Psoas muscle (tissue), 8 donors: ENCODE results near the gene HACL1. TPM values are rescaled to one million over a fixed set of nuclear protein-coding genes. Genes with fewer than 3 reads are reported as not detected.

ENCODE experiments used
- ATAC-seq, 4 donors: fragments of 200-7000 bp; cut with Tn5 transposase; one replicate each; pipeline ENCODE4 v1.9.1; 2020; ENCODE audit warnings: moderate library complexity in 3 of 4, mild to moderate bottlenecking in 2 of 4
- DNase-seq, 2 donors: peaks; one replicate each; pipeline ENCODE4 v3.0.0-alpha.2; 2020
- H3K27ac ChIP-seq: fragments of 200-600 bp; one replicate; pipeline ENCODE4 v1.8.0; 2022
- H3K27me3 ChIP-seq, 3 donors: fragments of 200-600 bp in 1 of 3; one replicate each; pipeline versions ENCODE4 v1.6.1 to v1.8.0; 2013 to 2022; ENCODE audit warnings: low read length in 2 of 3, mild to moderate bottlenecking in 2 of 3, moderate library complexity in 1 of 3; ENCODE audit not compliant: insufficient read depth in 3 of 3
- H3K36me3 ChIP-seq, 2 donors: fragments of 200-600 bp in 1 of 2; one replicate each; pipeline versions ENCODE4 v1.6.1 to v1.8.0; 2013 to 2022; ENCODE audit warnings: low read depth in 1 of 2, mild to moderate bottlenecking in 1 of 2, moderate library complexity in 1 of 2; ENCODE audit not compliant: insufficient read depth in 1 of 2
- H3K4me1 ChIP-seq: fragments of 200-600 bp; one replicate; pipeline ENCODE4 v1.8.0; 2022
- H3K4me3 ChIP-seq: fragments of 200-600 bp; one replicate; pipeline ENCODE4 v1.8.0; 2022; ENCODE audit warnings: mild to moderate bottlenecking
- H3K9me3 ChIP-seq: fragments of 200-600 bp; one replicate; pipeline ENCODE4 v1.8.0; 2022
- CTCF ChIP-seq: fragments of 200-600 bp; IDR thresholded peaks from one replicate; pipeline ENCODE4 v1.8.0; 2022; ENCODE audit warnings: antibody characterized with exemption
- WGBS, 3 donors: extraction: QIAGEN DNeasy Blood & Tissue Kit; methylation state at CpG; one replicate each; pipeline versions ENCODE4 v1.1.6 to v1.1.7; 2013; 5-methylcytosine and 5-hydroxymethylcytosine counted together
- intact Hi-C, 2 donors: fragments of 100-400 bp; cut with DNase I; formaldehyde crosslinking; loops; one replicate each; pipeline versions ENCODE4 v1.11.0 to v1.14.2; 2022
- polyA plus RNA-seq, 3 donors: library from polyadenylated mRNA; stranded (reverse); fragments of 200-250 nt; gene quantifications; one replicate each; pipeline ENCODE4 v1.2.3, GENCODE V29; 2013
- total RNA-seq, 4 donors: library from RNA; stranded (reverse); fragmentation: NEBNext Ultra II Directional in 2 of 4; extraction: Animal tissue kit (Norgen Biotek cat#: 25700) in 2 of 4; gene quantifications; one replicate each; pipeline versions ENCODE4 v1.2.1 to v1.2.4, GENCODE V29; 2021 to 2023
- donor health status: healthy with polysubstance abuse.
- donor health status: DM: no; HTN: no; CAD: no; lungs with moderate emphysema.
- donor health status: Bipolar disorder and iron deficiency.
- donor health status: healthy.
- donor health status: DM: yes; HTN: yes; CAD: no.
- donor health status: DM: no; HTN: no; CAD: no.
- donor health status: DM: no; HTN: no; CAD: no.
- donor health status: DM: yes; HTN: yes; CAD: no.

Gene HACL1
- total and polyA plus RNA-seq, 7 donors, result 8.2 to 20.2 (median 17.5) TPM

DNA sequence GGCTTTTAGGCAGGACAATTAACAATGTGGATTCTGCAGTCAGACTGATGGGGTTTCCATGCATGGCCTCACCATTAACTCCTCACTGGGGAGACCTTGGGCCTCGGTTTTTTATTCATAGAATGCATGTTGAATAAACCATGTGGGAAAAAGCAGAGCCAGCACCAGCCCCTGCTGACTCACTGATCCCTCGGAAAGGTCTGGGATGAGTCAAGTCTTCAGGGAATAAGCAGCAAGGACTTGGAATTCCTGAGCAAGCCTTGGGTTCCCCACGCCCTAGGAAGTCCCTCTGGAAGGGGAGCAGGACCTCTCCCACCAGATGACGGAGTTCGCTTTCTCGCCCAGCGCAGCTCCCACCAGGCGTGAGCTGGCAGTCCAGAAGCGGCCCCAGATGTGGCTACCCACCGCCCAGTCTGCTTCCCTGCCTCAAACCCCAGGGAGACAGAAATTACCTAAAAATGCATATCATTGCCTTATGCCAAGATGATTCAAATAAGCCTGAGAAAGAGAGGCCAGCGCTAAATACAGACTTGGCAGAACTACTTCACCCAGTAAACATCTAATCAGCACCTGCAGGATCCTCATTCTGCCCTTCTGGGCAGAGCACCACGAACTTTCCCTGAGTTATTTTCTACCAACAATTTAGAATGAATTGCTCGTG lies 45.6 kb upstream of the HACL1 start:
- 12 to 30% (median 26%) methylated on average over 13 of the region's 13 CpGs for WGBS, 3 donors
- ATAC-seq (peak; percentile 62 to 77 (median 74)), DNase-seq (peak; percentile 67 to 81)
- peak overlapping the region; percentile 93 for H3K27ac ChIP-seq
- no peak for TF ChIP-seq CTCF
- H3K4me1 ChIP-seq, result peaks cover 32% of the 10 kb centered on the region
- no peaks in the 10 kb centered on the region for H3K27me3 ChIP-seq
- H3K36me3 ChIP-seq, result peaks cover 0 to 4% of the 10 kb centered on the region in 2 donors
- H3K9me3 ChIP-seq, result no peaks in the 10 kb centered on the region
- intact Hi-C loops, result no loop called here
- peak overlapping the region; percentile 30 for H3K4me3 ChIP-seq

GRCh38 chr3:15645740-15646501 lies 44.6 kb upstream of the HACL1 start:
- H3K4me1 ChIP-seq, result peaks cover 37% of the 10 kb centered on the region
- TF ChIP-seq CTCF, result no peak
- intact Hi-C loops, result no loop called here

GRCh38 chr3:15645246-15645645 lies 43.9 kb upstream of the HACL1 start:
- no peak for DNase-seq
- 90 to 93% (median 92%) methylated on average over 6 of the region's 6 CpGs for WGBS, 3 donors
- ATAC-seq, result no peak
- intact Hi-C loops, result no loop called here
- H3K4me1 ChIP-seq, result peaks cover 41% of the 10 kb centered on the region
- H3K27me3 ChIP-seq, result no peaks in the 10 kb centered on the region
- H3K27ac ChIP-seq, result peak overlapping the region; percentile 93
- peaks cover 0 to 4% of the 10 kb centered on the region in 2 donors for H3K36me3 ChIP-seq
- H3K4me3 ChIP-seq, result peak overlapping the region; percentile 21
- TF ChIP-seq CTCF, result no peak
- no peaks in the 10 kb centered on the region for H3K9me3 ChIP-seq

More at GRCh38 chr3:15645740-15646501, 44.6 kb upstream of the HACL1 start:
- Histone ChIP-seq H3K27ac (peak overlapping the region; percentile 93), H3K9me3 (no peaks in the 10 kb centered on the region), H3K36me3 (peaks cover 0 to 4% of the 10 kb centered on the region in 2 donors), H3K4me3 (peak overlapping the region; percentile 21), H3K27me3 (no peaks in the 10 kb centered on the region)
- ATAC-seq (peak; percentile 83 to 90 (median 86)), DNase-seq (peak; percentile 82 to 90)
- WGBS, 3 donors, result 30 to 37% (median 32%) methylated on average over 18 of the region's 18 CpGs

GRCh38 chr3:15638891-15639262 lies 37.5 kb upstream of the HACL1 start:
- intact Hi-C loops, result no loop called here
- H3K27me3 ChIP-seq, result no peaks in the 10 kb centered on the region

More at GRCh38 chr3:15638891-15639262, 37.5 kb upstream of the HACL1 start:
- no peak overlapping the region for H3K4me3 ChIP-seq
- peaks cover 63% of the 10 kb centered on the region for H3K4me1 ChIP-seq
- peak overlapping the region; percentile 95 for H3K27ac ChIP-seq
- no peak for TF ChIP-seq CTCF
- ATAC-seq (no peak), DNase-seq (no peak)
- no peaks in the 10 kb centered on the region for H3K9me3 ChIP-seq
- 77 to 93% (median 90%) methylated on average over 1 of the region's 1 CpG for WGBS, 3 donors
- H3K36me3 ChIP-seq, result peaks cover 0 to 4% of the 10 kb centered on the region in 2 donors
